ENCODE data around the gene ATP1A4. TPM values are rescaled to one million over a fixed set of nuclear protein-coding genes. Genes with fewer than 3 reads are reported as not detected.

Gene ATP1A4
- total and polyA plus RNA-seq, 2 of the 8 experiments (the other 6 are each of a cell fraction or from before 2014, with no cell fraction given) = 0.48 to 0.61 TPM

- Histone ChIP-seq H4K8ac (ENCODE audit: extremely low read depth, insufficient read depth, low read length) (no peak overlapping the region), H2BK5ac (ENCODE audit: low read depth, low read length) (no peak overlapping the region), H3K27ac (ENCODE audit: low read depth, low read length) (no peak overlapping the region), H4K5ac (ENCODE audit: insufficient read length, low read depth, low read length) (no peak overlapping the region), H3K18ac (ENCODE audit: extremely low read depth, low read length) (no peak overlapping the region), H2BK20ac (ENCODE audit: low read length) (no peak overlapping the region), H3K9me3 (ENCODE audit: insufficient read depth in 2 of 2, low read depth in 1 of 2, low read length in 1 of 2) (no peaks in the 10 kb centered on the region), H3K9ac (replicated peaks in 1 of 4; ENCODE audit: extremely low read depth in 1 of 4, low read depth in 3 of 4, low read length in 3 of 4) (no peak overlapping the region), H3K4me1 (replicated peaks in 1 of 4; ENCODE audit: control insufficient read depth in 3 of 4, insufficient read depth in 4 of 4, low read length in 3 of 4) (0 out of 7 replicates have a peak, but pooled peaks cover 0 to 2% (median 0%) of the 10 kb centered on the region in 4 experiments), H4K91ac (replicated peaks; ENCODE audit: insufficient read length, low read length) (no peak overlapping the region), H3K56ac (replicated peaks; ENCODE audit: insufficient read length, low read depth, low read length) (no peak overlapping the region), H3K23ac (ENCODE audit: insufficient read length) (no peak overlapping the region), H2BK15ac (ENCODE audit: low read length) (no peak overlapping the region), H4K20me1 (replicated peaks in 1 of 2; ENCODE audit: control insufficient read depth in 1 of 2, insufficient read depth in 2 of 2, low read length in 2 of 2) (no peaks in the 10 kb centered on the region), H2BK12ac (ENCODE audit: low read depth, low read length) (no peak overlapping the region), H3K36me3 (ENCODE audit: control insufficient read depth in 2 of 4, insufficient read depth in 4 of 4, low read length in 3 of 4) (peaks cover 0 to 9% (median 5%) of the 10 kb centered on the region in 4 experiments; a peak in 3 of 8 replicates), H3K27me3 (replicated peaks in 1 of 4; ENCODE audit: control insufficient read depth in 3 of 4, extremely low read depth in 1 of 4, insufficient read depth in 3 of 4, low read length in 3 of 4) (no peaks in the 10 kb centered on the region), H3K4me3 (ENCODE audit: extremely low read depth in 1 of 4, insufficient read depth in 2 of 4, low read depth in 3 of 4, low read length in 4 of 4) (no peak overlapping the region), H3K4me2 (ENCODE audit: insufficient read depth in 1 of 2, low read depth in 2 of 2, low read length in 2 of 2) (no peak overlapping the region), H2AFZ (ENCODE audit: low read length) (no peak overlapping the region), H3K14ac (ENCODE audit: insufficient read length) (no peak overlapping the region), H2BK120ac (replicated peaks; ENCODE audit: low read depth, low read length) (no peak overlapping the region), H3K4ac (replicated peaks; ENCODE audit: insufficient read length, low read depth, low read length) (no peak overlapping the region), H3K23me2 (ENCODE audit: low read depth, low read length) (no peaks in the 10 kb centered on the region), H2AK5ac (ENCODE audit: low read depth, low read length) (no peak overlapping the region), H3K79me2 (ENCODE audit: control insufficient read depth in 1 of 2, insufficient read depth in 2 of 2, low read length in 2 of 2) (no peaks in the 10 kb centered on the region), H3K79me1 (ENCODE audit: low read depth, low read length) (no peaks in the 10 kb centered on the region)
- FAIRE-seq (no peak), DNase-seq (ENCODE audit: low read depth in 1 of 2, low spot score in 2 of 2) (no peak)
- POLR2A ChIA-PET (ENCODE audit: partially characterized antibody) = no interaction called here
- CTCF ChIA-PET (ENCODE audit: partially characterized antibody) = interaction anchor here (1.0 to 1.6 kb wide), 2 partner anchors 41 to 44 kb away, joined by 3 to 5 read pairs; no protein-coding TSS in a partner anchor
- 69% methylated on average over 4 of the region's 4 CpGs; no CpG with 5 or more reads in 1 of the 2 experiments for WGBS, 2 experiments (ENCODE audit: extremely low coverage in 1 of 2, insufficient coverage in 1 of 2, insufficient read length in 1 of 2, insufficient replicate concordance in 2 of 2, low coverage in 1 of 2, low lambda C conversion rate in 2 of 2, missing lambda C conversion rate in 1 of 2)
- TF ChIP-seq TAF7 (optimal IDR thresholded peaks at IDR 0.05; ENCODE audit: borderline replicate concordance, low read depth, low read length) (no peak), CTBP2 (IDR thresholded peaks at IDR 0.05; ENCODE audit: borderline replicate concordance, insufficient read depth, insufficient read length, low read length) (no peak), TBP (IDR thresholded peaks at IDR 0.05; ENCODE audit: low read depth, low read length) (no peak), FOSL1 (IDR thresholded peaks at IDR 0.05; ENCODE audit: insufficient read depth, low read depth, low read length) (no peak), ATF2 (IDR thresholded peaks at IDR 0.05; ENCODE audit: low read length) (no peak)
These were observed 6.5 kb upstream of the ATP1A4 start for GRCh38 chr1:160144921-160145320.
